NCI-H1092 treated with DMSO at 0.1 percent for 48 hours (cell line): ENCODE results near the gene COG5.
"Not testable (repeated sequence)": the region's sequence is repeated elsewhere in the genome, so short reads cannot be mapped to it uniquely, and the experiment has no call there.

Experiments used
- DNase-seq: peaks from one replicate; lab custom pipeline; 2025; lab: John Stamatoyannopoulos, UW

COG5 gene

GRCh38 chr7:107220806-107221205 is 342.9 kb downstream of the COG5 start:
- DNase-seq: not testable (repeated sequence)

- DNase-seq: no peak
Observed at GRCh38 chr7:107220356-107220755, 343.4 kb downstream of the COG5 start.

GRCh38 chr7:107219563-107220244 is 344.0 kb downstream of the COG5 start:
- no peak for DNase-seq

DNA sequence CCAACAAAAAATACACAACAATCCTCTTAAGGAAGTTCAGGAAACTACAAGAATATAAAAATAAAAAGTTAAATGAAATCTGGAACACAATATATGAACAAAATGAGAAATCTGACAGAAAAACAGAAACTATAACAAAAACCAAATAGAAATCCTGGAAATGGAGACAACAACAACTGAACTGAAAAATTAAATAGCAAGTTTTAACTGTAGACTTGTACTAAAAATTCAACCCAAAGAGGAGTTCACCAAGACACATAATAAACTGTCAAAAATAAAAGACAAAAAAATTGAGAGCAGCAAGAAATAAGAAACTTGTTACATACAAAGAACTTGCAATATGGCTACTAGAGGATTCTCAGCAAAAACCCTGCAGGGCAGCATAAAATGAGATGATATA is 349.8 kb downstream of the COG5 start:
- DNase-seq: no peak

DNA sequence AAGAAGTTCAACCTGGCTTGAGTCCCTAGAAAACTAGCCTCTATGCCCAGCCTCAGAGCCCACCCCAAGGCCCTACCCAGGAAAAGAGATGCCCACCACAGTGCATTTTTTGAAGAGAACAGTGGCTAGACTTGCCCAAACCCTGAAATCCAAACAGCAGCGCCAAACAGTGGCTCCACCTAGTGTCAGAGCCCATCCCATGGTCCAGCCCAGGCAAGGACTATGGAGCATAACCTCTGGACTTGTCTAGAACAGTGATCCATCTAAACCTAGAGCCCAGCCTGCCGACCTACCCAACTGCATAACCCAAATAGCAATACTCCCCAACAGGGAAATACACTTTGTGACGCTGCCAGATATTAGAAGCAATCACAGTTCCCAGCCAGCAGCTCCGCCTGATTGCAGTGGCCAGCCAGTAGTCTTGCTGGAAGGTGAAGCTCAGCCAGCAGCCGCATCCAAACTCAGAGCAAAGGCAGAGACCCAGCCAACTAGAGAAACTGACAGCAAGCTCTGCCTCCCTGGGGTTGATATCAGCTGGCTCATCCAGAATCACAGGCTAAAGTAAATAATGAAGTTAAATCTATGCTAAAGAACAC is 350.4 kb downstream of the COG5 start:
- no peak for DNase-seq

GRCh38 chr7:107212725-107213124 is 351.0 kb downstream of the COG5 start:
- no peak for DNase-seq

GRCh38 chr7:107210400-107210799 is 353.3 kb downstream of the COG5 start:
- DNase-seq: no peak

DNA sequence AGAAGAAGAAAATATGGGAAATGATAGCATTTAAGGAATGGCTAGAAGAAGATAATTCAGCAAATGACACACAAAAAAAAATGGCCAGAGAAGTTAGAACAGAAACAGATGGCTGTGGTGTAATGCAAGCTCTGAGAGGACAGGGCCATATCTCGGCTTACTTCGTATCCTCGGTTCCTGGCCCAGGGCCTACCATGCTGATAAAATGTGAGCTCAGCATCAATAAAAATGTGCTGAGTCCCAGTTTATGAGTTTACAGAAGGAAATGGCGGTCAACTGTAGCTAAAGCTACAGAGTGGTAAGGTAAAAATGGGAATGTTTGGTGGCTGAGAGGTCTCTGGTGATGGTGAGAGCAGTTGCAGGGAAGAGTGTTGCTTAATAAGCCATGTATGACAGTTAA is 354.2 kb downstream of the COG5 start:
- no peak for DNase-seq

DNA sequence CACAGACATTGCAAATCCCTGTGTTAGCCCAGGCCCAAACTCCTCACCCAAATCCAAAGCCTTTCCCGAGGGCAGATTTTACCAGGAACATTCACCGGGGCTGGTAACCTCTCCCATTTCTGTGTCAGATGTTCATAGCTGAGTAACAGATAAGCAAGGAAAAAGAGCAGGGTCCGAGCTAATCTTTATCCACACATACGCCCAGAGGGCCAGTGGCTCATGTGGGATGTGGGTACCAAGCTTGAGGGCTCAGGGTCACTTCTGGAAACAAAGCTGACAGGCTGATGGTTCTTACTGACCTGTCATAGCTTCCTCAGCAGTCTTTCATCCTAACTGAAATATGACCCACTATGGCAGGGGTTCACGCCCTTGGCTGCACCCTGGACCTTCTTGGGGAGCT is 355.2 kb downstream of the COG5 start:
- DNase-seq: no peak

DNA sequence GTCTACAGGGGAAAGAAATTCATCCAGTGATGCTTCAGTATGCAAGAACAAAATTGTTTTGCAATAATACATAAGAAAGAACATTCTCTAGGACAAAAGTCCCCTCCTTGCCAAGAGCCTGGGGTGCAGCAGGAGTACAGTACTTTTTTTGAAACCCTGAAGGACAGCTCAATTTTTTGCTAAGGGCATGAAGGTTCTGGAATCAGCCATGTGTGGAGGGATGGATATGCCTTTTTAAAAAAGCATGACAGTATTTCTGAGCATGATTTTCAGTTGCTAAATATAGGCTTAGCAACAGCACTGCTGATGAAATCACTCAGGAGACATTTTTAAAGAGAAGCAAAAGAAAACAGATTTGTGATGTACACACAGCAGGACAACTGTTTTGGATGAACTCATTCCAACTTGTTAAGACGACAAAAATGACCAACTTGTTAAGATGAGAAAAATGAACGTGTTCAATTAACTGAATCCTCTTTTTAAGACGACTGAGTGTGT is 355.6 kb downstream of the COG5 start:
- DNase-seq: no peak

DNA sequence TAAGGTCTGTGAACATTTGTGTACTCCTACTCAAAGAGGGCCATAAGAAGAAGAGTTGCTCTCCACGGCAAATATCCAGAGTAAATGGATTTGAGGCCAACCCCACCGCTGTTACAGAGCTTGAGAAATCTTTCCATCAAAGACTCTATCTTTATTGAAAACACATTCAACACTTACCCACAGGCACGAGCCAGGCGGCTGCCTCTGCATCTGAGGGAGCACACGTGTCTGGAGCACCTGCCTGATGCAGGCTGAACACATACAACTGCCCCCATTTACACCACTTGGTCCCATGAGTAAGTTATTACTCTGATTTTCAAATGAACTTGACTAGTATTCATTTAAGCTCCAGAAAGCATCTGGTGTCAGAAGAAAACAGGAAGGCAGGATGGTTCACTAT is 356.3 kb downstream of the COG5 start:
- no peak for DNase-seq

DNA sequence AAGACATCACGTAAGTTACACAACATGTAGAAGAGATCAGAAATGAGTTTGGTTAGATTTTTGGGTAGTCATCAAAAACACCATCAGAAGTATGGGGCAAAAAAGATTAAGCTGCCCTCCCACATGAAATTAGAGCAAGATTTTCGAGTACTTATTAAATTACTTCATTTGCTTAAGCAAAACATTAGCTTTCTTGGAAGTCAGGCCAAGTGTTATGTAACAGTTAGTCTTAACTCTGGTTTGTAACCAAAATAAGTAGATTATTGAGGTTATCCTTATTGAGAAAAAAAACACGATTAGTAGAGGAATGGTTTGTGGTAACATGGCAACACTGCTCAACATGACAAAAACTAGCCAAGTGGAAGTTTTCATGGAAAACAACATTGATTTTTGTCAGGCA is 357.0 kb downstream of the COG5 start:
- DNase-seq: no peak

DNA sequence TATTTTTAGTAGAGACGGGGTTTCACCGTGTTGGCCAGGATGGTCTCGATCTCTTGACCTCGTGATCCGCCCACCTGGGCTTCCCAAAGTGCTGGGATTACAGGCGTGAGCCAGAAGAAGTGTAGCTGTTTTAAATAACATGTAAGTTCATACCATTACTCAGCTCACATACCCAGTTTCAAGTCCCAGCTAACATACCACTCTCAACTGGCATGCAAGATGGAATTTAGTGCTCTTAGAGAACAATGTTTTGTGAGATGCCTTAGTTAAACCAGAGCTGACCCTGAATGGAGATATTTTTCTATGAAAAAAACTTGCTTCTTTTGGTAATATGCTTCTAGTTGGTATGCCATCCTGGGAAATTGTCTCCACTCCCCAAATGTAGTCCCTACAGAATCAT is 357.6 kb downstream of the COG5 start:
- no peak for DNase-seq

DNA sequence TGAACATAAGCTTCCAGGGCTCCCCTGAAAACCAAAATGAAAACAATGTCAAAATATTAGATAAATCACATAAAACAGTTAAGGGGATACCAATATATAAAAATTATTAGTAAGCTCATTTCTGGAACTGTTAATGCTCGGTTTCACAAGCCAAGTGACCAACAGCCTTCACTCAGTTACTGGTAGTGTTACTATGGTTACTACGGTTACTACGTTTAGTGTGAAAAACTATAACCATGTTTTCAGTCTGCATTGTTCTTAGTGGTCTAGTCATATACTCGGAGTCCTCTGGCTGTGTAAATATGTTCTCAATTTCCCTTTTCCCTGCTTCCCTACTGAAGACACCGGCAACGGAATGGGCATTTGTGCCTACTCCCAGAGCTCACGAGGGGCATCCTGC is 360.1 kb downstream of the COG5 start:
- DNase-seq: no peak

DNA sequence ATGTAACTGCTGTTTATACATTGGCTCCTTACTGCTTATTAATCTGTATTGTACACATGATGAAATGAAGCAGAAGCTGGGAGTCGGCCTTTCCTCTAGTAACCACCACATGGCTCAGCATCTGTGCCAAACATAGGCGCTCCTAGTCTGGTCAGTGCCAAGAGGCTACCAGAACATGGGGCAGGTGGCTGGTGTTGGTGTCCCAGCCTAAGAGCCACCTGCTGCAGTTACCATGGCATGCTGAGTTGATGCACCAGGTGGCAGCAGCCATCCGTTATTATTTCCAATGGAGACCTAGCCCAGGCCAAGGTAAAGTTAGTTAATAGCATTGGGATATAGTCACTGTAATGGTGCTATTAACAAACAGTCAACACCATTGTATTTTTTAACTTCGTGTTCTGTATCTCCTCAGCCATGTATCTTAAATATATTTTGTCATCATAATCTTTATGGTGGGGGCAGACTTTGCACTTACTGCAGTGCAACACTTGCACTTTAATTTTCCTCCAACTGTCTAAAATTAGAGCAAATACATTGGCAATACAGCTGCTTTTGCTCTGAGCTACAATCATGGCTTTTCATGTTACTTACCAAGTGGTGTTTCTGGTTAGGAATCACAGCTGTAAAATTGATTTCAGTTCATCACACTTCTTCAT is 361.8 kb downstream of the COG5 start:
- peak; percentile 65 for DNase-seq

DNA sequence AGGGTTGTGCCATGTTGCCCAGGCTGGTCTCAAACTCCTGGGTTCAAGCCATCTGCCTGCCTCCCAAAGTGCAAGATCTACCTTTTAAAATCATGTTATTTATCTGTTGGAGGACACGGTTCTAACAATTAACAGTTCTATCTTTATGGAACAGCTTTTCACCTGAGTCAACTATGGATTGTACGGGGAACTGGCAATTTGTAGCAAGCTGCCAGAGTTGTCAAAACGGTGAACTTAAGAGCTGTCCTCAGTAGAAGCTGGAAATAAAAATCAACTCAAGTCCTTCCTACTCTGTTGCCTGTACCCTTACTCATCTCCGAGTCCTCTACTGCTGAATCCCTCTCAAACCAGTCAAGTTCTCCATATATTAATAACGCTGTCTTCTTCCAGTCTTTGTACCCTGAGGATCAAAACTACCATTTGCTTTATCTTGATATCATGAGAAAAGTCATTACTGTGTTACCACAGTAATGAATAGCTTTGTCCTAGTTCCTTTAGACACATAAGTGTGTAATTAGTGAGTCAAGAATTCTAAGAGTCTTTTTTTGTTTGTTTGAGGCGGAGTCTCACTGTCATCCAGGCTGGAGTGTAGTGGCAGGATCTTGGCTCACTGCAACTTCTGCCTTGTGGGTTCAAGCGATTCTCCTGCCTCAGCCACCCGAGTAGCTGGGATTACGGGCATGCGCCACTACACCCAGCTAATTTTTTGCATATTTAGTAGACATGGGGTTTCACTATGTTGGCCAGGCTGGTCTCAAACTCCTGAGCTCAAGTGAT is 366.7 kb downstream of the COG5 start:
- no peak for DNase-seq

- DNase-seq: no peak
Observed at GRCh38 chr7:107194052-107194451, 369.7 kb downstream of the COG5 start.

- no peak for DNase-seq
Observed at GRCh38 chr7:107190090-107190489, 373.6 kb downstream of the COG5 start.

DNA sequence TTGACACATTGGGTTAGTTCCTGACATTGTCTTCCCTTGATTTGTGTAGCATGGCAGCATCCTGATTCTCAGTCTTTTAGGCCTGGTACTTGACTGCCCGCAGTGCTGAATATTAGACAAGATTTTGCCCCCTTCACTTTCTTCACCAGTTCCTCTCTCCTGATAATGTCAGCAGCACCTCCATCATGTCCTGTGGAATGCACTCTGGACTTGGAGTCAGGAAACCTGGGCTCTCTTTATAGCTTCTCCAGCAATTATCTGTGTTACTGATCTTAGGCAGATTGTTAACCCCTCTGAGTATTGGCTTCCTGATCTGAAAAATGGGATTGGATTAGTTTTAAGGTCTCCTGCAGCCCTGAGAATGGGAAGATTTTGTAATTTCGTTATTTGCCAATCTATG is 375.9 kb downstream of the COG5 start:
- DNase-seq: no peak

DNA sequence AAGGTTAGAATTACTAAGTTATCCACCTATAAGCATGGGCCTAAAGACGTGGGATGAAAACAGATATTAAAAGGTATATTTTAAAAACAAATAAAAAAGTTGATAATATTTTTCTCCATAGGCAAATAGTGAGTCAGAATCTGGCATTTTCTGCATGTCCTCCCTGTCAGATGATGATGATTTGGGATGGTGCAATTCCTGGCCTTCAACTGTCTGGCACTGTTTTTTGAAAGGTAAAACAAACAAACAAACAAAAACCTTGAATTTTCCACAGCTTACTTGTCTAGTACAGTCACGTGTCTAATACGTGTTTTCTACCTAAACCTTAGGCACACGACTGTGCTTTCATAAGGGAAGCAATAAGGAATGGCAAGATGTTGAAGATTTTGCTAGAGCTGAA is 377.5 kb downstream of the COG5 start:
- DNase-seq: no peak

DNA sequence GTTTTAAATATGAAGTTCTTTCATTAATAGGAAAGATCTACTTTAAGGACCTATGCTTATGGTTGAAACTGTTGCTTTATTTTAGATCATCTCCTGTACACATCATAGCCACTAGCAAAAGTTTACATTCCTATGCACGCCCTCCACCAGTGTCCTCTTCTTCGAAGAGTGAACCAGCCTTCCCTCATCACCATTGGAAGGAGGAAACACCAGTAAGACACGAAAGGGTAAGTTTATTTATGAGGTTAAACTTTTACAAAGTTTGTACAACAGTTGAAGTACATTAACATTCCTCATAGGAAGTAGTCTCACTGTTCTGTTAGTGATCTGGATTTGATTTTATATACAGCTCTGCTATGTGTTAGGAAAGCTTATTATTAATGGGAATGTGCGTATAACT is 378.0 kb downstream of the COG5 start:
- DNase-seq: no peak

DNA sequence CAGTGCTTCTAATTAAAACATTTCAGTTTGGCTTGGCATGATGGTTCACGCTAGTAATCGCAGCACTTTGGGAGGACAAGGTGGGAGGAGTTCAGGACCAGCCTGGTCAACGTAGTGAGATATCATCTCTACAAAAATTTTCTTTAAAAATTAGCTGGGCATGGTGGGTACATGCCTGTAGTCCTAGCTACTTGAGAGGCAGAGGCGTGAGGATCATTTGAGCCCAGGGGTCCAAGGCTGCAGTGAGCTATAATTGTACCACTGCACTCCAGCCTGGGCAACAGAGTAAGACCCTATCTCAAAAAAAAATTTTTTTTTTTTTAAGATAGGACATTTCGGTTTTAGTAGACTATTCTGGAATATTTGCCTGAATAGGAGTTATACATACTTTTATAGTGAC is 382.5 kb downstream of the COG5 start:
- no peak for DNase-seq

- DNase-seq: no peak
Observed at GRCh38 chr7:107180378-107180777, 383.3 kb downstream of the COG5 start.
